Stimulated activated CD8-positive, alpha-beta memory T cell treated with anti-CD3 and anti-CD28 coated beads, Interleukin-2, amount 100 ng/mL, for 1 hour (primary cell): ENCODE results near the gene NSFL1C.
A peak's percentile ranks its signal among the peaks of the same experiment; 100 is the strongest.

Experiments used
- DNase-seq, 2 donors: peaks; one replicate each; pipeline ENCODE4 v3.0.0-alpha.2; 2020; ENCODE audit warnings: low read depth in 2 of 2

NSFL1C gene

GRCh38 chr20:1460275-1460674 lies 6.4 kb downstream of the NSFL1C start:
- no peak for DNase-seq

DNA sequence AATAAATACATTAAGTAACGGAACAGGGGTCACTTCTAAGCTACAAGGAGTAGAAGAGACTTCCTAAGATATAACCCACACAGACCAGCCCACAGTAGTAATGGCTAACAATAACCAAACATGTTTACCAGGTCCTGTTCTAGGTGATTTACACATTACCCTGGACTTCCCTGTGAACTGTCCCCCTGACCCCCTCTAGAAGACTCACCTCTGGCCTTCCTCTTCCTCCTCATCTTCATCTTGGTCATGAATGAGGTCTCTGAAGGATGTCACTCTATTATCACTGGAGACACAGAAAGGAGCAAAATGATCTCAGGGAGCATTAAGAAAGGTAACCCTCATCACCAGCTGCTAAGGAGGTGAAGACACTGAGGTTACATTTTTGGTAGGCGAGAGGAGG lies 8.7 kb downstream of the NSFL1C start:
- no peak for DNase-seq

- no peak for DNase-seq
These were observed 10.3 kb downstream of the NSFL1C start for GRCh38 chr20:1456300-1456699.

- DNase-seq: no peak
These were observed 15.6 kb downstream of the NSFL1C start for GRCh38 chr20:1450926-1451491.

DNA sequence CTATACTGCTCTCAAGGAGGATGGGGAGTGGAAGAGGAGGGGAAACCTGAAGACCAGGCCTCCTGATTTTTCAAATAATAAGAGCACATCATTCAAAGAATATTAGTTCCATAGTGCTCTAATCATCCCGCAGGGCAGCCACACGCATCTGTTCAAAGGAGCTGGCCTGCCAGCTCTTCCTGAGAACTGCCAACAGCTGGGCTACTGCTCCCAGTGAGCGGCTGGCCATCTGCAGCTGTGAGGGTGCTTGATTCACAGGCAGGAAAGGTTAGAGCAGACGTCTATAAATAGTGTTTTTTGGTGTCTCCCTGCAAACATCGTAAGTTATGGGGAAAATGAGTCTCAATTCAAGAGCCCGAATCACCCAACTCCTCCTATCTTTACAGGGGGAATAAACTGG lies 17.3 kb downstream of the NSFL1C start:
- no peak for DNase-seq

DNA sequence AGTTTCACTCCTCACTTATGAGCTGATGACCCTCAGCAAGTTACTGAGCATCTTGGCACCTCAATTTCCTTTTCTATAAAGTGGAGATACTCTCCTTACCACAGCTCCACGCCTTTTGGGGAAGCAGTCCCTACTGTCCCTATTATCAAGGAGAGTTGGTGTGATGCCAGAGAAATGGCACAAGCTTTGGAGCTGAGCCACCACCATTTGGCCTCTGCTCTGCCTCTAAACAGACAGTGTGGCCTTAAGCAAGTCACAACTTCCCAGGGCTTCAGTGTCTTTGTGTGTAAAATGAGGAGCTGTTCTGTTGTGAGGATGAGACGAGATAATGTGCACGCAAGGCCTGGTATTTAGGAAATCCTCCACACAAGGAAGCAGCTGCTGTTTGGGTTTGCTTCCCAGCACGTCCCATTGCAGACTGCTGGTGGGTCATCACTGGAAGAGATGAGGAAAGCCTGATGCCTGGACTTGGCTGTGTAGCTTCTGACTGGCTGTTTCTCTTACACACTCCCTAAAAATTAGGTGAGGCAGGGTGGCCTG lies 18.5 kb downstream of the NSFL1C start:
- no peak for DNase-seq

- DNase-seq: no peak
These were observed 20.1 kb downstream of the NSFL1C start for GRCh38 chr20:1446536-1446935.

- no peak for DNase-seq
These were observed 23.6 kb downstream of the NSFL1C start for GRCh38 chr20:1443085-1443484.

GRCh38 chr20:1442304-1442703 lies 24.3 kb downstream of the NSFL1C start:
- no peak for DNase-seq

GRCh38 chr20:1441133-1441532 lies 25.5 kb downstream of the NSFL1C start:
- no peak for DNase-seq

GRCh38 chr20:1440024-1440423 lies 26.6 kb downstream of the NSFL1C start:
- DNase-seq: no peak

DNA sequence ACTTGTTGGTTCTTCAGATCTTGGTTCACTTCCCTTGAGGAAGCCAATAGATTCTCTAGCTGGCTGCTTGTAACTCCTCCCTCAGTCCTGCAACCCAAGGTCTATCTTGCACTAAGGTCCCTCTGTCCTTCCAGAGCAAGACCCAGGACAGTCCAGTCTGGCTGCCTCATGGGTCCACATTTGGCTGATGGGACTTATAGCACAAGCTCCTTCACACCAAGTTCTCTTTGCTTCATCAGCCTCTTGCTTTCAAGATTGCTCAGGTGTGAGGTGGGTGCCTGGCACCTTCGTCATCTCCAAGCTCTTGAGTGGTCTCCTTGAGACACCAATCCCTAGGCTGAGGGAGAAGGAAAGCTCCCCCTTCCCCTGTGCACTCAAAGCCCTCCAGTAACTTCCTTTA lies 28.3 kb downstream of the NSFL1C start:
- no peak for DNase-seq

DNA sequence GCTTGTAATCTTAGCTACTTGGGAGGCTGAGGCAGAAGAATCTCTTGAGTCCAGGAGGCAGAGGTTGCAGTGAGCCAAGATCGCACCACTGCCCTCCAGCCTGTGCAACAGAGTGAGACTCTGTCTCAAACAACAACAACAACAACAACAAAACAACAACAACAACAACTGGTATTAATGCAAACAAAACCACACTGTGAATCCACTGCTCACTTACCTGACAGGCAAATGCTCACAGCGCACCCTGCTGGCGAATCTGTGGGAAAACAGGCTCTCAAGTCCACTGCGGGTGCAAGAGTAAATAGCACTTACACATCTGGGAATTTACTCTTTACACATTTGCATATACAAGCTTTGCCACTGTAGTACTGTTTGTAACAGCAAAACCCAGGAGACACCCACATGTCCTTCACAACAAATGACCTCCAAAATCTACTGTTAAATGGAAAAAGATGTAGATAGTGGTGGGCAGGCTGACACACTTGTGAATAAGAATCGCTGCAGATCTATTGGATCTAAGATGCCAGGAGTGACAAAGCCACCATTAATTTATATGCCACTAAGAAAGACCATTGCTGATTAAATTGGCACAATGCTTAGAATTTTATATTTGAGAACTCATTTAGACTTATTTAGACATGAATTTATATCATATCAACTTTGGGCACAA lies 29.3 kb downstream of the NSFL1C start:
- peak; percentile 55 to 62 for DNase-seq

DNA sequence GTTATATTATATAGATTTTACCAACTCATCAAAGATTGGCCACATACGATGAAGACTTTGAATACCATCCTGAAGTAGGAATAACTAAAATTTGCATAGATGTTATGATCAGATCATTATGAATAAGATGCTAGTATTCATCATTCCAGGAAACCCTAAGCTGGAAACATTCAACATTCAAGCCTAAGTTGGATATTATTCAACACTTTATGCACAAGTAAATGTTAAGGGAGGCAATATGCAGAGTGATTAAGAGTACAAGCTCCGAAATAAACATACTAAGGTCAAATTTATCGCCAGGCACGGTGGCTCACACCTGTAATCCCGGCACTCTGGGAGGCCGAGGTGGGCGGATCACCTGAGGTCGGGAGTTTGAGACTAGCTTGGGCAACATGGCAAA lies 30.4 kb downstream of the NSFL1C start:
- no peak for DNase-seq

GRCh38 chr20:1435337-1435699 lies 31.3 kb downstream of the NSFL1C start:
- no peak for DNase-seq

- DNase-seq: peak; percentile 14 to 40
These were observed 31.9 kb downstream of the NSFL1C start for GRCh38 chr20:1434571-1435336.

- no peak for DNase-seq
These were observed 35.5 kb downstream of the NSFL1C start for GRCh38 chr20:1431158-1431557.

GRCh38 chr20:1430004-1430451 lies 36.6 kb downstream of the NSFL1C start:
- no peak for DNase-seq

DNA sequence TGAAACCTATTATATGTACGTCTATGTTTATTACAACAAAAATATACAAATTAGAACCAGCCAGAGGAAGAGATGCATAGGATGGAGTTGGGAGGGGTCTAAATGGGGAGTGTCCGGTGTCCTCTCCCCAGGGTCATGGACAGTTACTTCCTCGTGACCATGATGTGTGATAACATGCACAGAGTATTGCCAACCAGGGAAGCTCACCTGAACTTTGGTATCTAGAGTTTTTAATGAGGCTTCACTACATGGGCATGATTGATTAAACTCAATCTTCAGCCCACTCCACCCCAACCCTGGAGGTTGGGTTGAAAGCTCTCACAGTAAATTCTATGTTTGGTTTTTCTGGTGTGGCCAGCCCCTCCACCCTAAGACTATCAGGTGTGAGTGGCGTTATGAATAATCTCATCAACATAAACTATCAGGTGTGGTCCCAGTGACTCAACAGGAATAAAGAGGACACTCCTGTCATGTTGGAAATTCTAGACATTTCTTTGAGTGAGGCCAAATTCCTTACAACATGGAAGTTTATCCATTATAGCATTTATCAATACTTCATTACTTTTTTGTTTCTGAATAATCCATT lies 37.4 kb downstream of the NSFL1C start:
- no peak for DNase-seq

DNA sequence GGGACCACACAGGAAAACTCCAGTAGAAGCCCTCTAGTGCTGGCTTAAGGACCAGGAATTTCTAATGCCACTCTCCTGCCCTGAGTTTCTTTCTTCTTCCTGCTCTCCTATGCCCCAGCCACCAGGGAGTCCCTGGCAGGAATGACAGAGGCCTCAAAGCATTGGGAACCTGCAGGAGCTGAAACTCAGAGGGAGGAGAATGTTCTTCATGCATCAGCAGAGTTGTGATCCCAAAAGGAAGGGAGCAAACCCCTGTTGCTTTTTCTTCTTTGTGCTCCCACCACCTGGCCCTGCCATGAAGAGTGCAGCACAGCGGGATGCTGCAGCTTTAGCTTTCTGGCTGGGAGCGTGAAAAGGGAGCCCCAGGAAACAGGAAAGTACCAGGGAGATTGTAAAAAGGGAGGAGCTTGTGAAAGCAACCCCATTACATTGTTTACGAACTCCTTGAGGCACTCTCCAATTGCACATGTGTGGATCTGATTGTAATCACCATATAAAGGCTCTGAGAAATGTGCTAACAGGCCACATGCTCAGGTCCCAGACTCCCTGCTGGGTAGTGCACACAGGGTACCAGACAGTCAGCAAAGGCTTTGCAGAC lies 39.1 kb downstream of the NSFL1C start:
- no peak for DNase-seq

- no peak for DNase-seq
These were observed 40.3 kb downstream of the NSFL1C start for GRCh38 chr20:1426231-1426849.

- DNase-seq: no peak
These were observed 42.3 kb downstream of the NSFL1C start for GRCh38 chr20:1424336-1424735.
